H1 (cell line): ENCODE results near the gene MYH10. TPM values are rescaled to one million over a fixed set of nuclear protein-coding genes. Genes with fewer than 3 reads are reported as not detected.
"Not testable (repeated sequence)": the region's sequence is repeated elsewhere in the genome, so short reads cannot be mapped to it uniquely, and the experiment has no call there.

Experiments
- CTCF ChIA-PET: fragments of 300-600 bp; sonication (Branson Sonifier 250); formaldehyde crosslinking; loops from one replicate; lab custom pipeline; 2021; ENCODE audit not compliant: partially characterized antibody; lab: Charles Lee
- POLR2A ChIA-PET: fragments of 300-600 bp; sonication (Branson Sonifier 250); formaldehyde crosslinking; loops from one replicate; lab custom pipeline; 2021; ENCODE audit warnings: inconsistent platforms; ENCODE audit not compliant: partially characterized antibody; lab: Charles Lee
- DNase-seq, 2 experiments: peaks; one replicate each; pipeline versions ENCODE4 v3.0.0 to v3.0.0-alpha.2; 2010 to 2022; ENCODE audit warnings: low spot score in 2 of 2, low read depth in 1 of 2, mixed read lengths in 1 of 2
- FAIRE-seq: peaks from 2 replicates; lab custom pipeline; 2011; peaks lifted over from hg19 to GRCh38; lab: Jason Lieb, UNC
- H2AFZ ChIP-seq: 2 replicates; pipeline ENCODE4 v1.8.1; 2012; ENCODE audit warnings: low read length, inconsistent platforms
- H2AK5ac ChIP-seq: 2 replicates; pipeline ENCODE4 v1.6.1; 2013; ENCODE audit warnings: low read depth, low read length
- H2BK120ac ChIP-seq: replicated peaks from 2 replicates; pipeline ENCODE3; 2013; ENCODE audit warnings: low read depth, low read length, inconsistent platforms
- H2BK12ac ChIP-seq: 2 replicates; pipeline ENCODE4 v1.6.1; 2013; ENCODE audit warnings: low read depth, low read length
- H2BK15ac ChIP-seq: 2 replicates; pipeline ENCODE4 v1.6.1; 2013; ENCODE audit warnings: low read length
- H2BK20ac ChIP-seq: 2 replicates; pipeline ENCODE4 v1.6.1; 2013; ENCODE audit warnings: low read length
- H2BK5ac ChIP-seq: 2 replicates; pipeline ENCODE4 v1.6.1; 2013; ENCODE audit warnings: low read depth, low read length
- H3K14ac ChIP-seq: 2 replicates; pipeline ENCODE4 v1.6.1; 2013; ENCODE audit warnings: inconsistent platforms; ENCODE audit not compliant: insufficient read length
- H3K18ac ChIP-seq: 2 replicates; pipeline ENCODE4 v1.6.1; 2013; ENCODE audit warnings: low read length; ENCODE audit errors: extremely low read depth
- H3K23ac ChIP-seq: 2 replicates; pipeline ENCODE4 v1.6.1; 2013; ENCODE audit warnings: inconsistent platforms; ENCODE audit not compliant: insufficient read length
- H3K23me2 ChIP-seq: 2 replicates; pipeline ENCODE4 v1.6.1; 2013; ENCODE audit warnings: low read depth, low read length
- H3K27ac ChIP-seq: 2 replicates; pipeline ENCODE4 v1.6.1; 2011; ENCODE audit warnings: low read depth, low read length, inconsistent platforms
- H3K27me3 ChIP-seq, 4 experiments: replicated peaks in 1 of 4; 1 replicate in 1 of 4; 2 replicates in 3 of 4; pipeline versions ENCODE4 v1.6.1 to v1.8.1; 2011 to 2013; ENCODE audit warnings: low read length in 3 of 4, mild to moderate bottlenecking in 3 of 4, inconsistent platforms in 2 of 4, mixed read lengths in 2 of 4, moderate library complexity in 1 of 4; ENCODE audit not compliant: control insufficient read depth in 3 of 4, insufficient read depth in 3 of 4; ENCODE audit errors: extremely low read depth in 1 of 4
- H3K36me3 ChIP-seq, 4 experiments: 2 replicates each; pipeline versions ENCODE4 v1.6.1 to v1.8.1; 2011 to 2013; ENCODE audit warnings: mild to moderate bottlenecking in 4 of 4, low read length in 3 of 4, moderate library complexity in 2 of 4, control low read depth in 1 of 4, inconsistent platforms in 1 of 4; ENCODE audit not compliant: insufficient read depth in 4 of 4, control insufficient read depth in 2 of 4
- H3K4ac ChIP-seq: replicated peaks from 2 replicates; pipeline ENCODE3; 2013; ENCODE audit warnings: low read length, low read depth, mixed read lengths, inconsistent platforms; ENCODE audit not compliant: insufficient read length
- H3K4me1 ChIP-seq, 4 experiments: replicated peaks in 1 of 4; 1 replicate in 1 of 4; 2 replicates in 3 of 4; pipeline versions ENCODE4 v1.6.1 to v1.8.1; 2011 to 2013; ENCODE audit warnings: low read length in 3 of 4, inconsistent platforms in 2 of 4, mixed read lengths in 1 of 4; ENCODE audit not compliant: insufficient read depth in 4 of 4, control insufficient read depth in 3 of 4
- H3K4me2 ChIP-seq, 2 experiments: 2 replicates each; pipeline versions ENCODE4 v1.6.1 to v1.8.1; 2011 to 2013; ENCODE audit warnings: low read depth in 2 of 2, low read length in 2 of 2, control low read depth in 1 of 2, inconsistent platforms in 1 of 2, mild to moderate bottlenecking in 1 of 2; ENCODE audit not compliant: insufficient read depth in 1 of 2
- H3K4me3 ChIP-seq, 4 experiments: fragments of 200-600, 300-600 bp in 1 of 4; sonication (generic), shearing (Covaris generic), sonication (Bioruptor Twin) in 1 of 4; 2 replicates each; pipeline versions ENCODE4 v1.5.1 to v1.8.1; 2011 to 2016; ENCODE audit warnings: low read length in 4 of 4, low read depth in 3 of 4, control low read depth in 2 of 4, inconsistent platforms in 2 of 4, mild to moderate bottlenecking in 2 of 4, mixed read lengths in 1 of 4, moderate library complexity in 1 of 4; ENCODE audit not compliant: insufficient read depth in 2 of 4; ENCODE audit errors: extremely low read depth in 1 of 4
- H3K56ac ChIP-seq: replicated peaks from 2 replicates; pipeline ENCODE3; 2013; ENCODE audit warnings: low read depth, mild to moderate bottlenecking, mixed read lengths, low read length, inconsistent platforms; ENCODE audit not compliant: insufficient read length
- H3K79me1 ChIP-seq: 2 replicates; pipeline ENCODE4 v1.6.1; 2013; ENCODE audit warnings: low read depth, low read length, control low read depth
- H3K79me2 ChIP-seq, 2 experiments: 2 replicates each; pipeline versions ENCODE4 v1.6.1 to v1.8.1; 2012 to 2013; ENCODE audit warnings: low read length in 2 of 2, mild to moderate bottlenecking in 2 of 2, inconsistent platforms in 1 of 2; ENCODE audit not compliant: insufficient read depth in 2 of 2, control insufficient read depth in 1 of 2
- H3K9ac ChIP-seq, 4 experiments: replicated peaks in 1 of 4; 1 replicate in 1 of 4; 2 replicates in 3 of 4; pipeline versions ENCODE4 v1.6.1 to v1.8.1; 2011 to 2013; ENCODE audit warnings: low read depth in 3 of 4, low read length in 3 of 4, control low read depth in 2 of 4, mild to moderate bottlenecking in 2 of 4, moderate library complexity in 2 of 4, inconsistent platforms in 1 of 4; ENCODE audit errors: extremely low read depth in 1 of 4
- H3K9me3 ChIP-seq, 2 experiments: 2 replicates each; pipeline versions ENCODE4 v1.6.1 to v1.8.1; 2012 to 2013; ENCODE audit warnings: mild to moderate bottlenecking in 2 of 2, moderate library complexity in 2 of 2, control low read depth in 1 of 2, inconsistent platforms in 1 of 2, low read depth in 1 of 2, low read length in 1 of 2, mixed read lengths in 1 of 2; ENCODE audit not compliant: insufficient read depth in 2 of 2
- H4K20me1 ChIP-seq, 2 experiments: replicated peaks in 1 of 2; 2 replicates each; pipeline versions ENCODE3 to v1.8.1; 2011 to 2013; ENCODE audit warnings: inconsistent platforms in 2 of 2, low read length in 2 of 2, mild to moderate bottlenecking in 1 of 2; ENCODE audit not compliant: insufficient read depth in 2 of 2, control insufficient read depth in 1 of 2
- H4K5ac ChIP-seq: 2 replicates; pipeline ENCODE4 v1.6.1; 2013; ENCODE audit warnings: low read length, low read depth, mixed read lengths, inconsistent platforms; ENCODE audit not compliant: insufficient read length
- H4K8ac ChIP-seq: 2 replicates; pipeline ENCODE4 v1.8.0; 2013; ENCODE audit warnings: mild to moderate bottlenecking, moderate library complexity, low read length, inconsistent platforms; ENCODE audit not compliant: insufficient read depth; ENCODE audit errors: extremely low read depth
- H4K91ac ChIP-seq: replicated peaks from 2 replicates; pipeline ENCODE3; 2013; ENCODE audit warnings: low read length, mixed read lengths, inconsistent platforms; ENCODE audit not compliant: insufficient read length
- WGBS, 2 experiments: shearing (Covaris generic) in 1 of 2; methylation state at CpG; one replicate each; pipeline versions ENCODE4 v1.1.6 to v1.1.7; 2013 to 2015; ENCODE audit warnings: low lambda C conversion rate in 2 of 2, mixed read lengths in 2 of 2, inconsistent platforms in 1 of 2, low coverage in 1 of 2, missing lambda C conversion rate in 1 of 2; ENCODE audit not compliant: insufficient replicate concordance in 2 of 2, insufficient coverage in 1 of 2, insufficient read length in 1 of 2; ENCODE audit errors: extremely low coverage in 1 of 2, missing lambda C conversion rate in 1 of 2; 5-methylcytosine and 5-hydroxymethylcytosine counted together
- polyA plus RNA-seq, 7 experiments: library from polyadenylated mRNA; depleted of rRNA in 3 of 7; stranded (reverse) in 5 of 7; unstranded in 2 of 7; fragments of >200 nt in 5 of 7; fragments of 200-250 nt in 2 of 7; gene quantifications; 1 replicate in 5 of 7; 2 replicates in 1 of 7; 4 replicates in 1 of 7; pipeline versions ENCODE4 v1.2.1 to v1.2.3, GENCODE V29; 2011 to 2013; ENCODE audit warnings: missing spikeins in 2 of 7, mixed read lengths in 2 of 7
- total RNA-seq: library from RNA; stranded (reverse); fragmentation: NEBNext Ultra II Directional; extraction: Animal tissue kit (Norgen Biotek cat#: 25700); gene quantifications from 2 replicates; pipeline ENCODE4 v1.2.1, GENCODE V29; 2021

MYH10 gene
- total and polyA plus RNA-seq, 2 of the 8 experiments (the other 6 are each of a cell fraction or from before 2014, with no cell fraction given): 64.1 to 289 TPM

DNA sequence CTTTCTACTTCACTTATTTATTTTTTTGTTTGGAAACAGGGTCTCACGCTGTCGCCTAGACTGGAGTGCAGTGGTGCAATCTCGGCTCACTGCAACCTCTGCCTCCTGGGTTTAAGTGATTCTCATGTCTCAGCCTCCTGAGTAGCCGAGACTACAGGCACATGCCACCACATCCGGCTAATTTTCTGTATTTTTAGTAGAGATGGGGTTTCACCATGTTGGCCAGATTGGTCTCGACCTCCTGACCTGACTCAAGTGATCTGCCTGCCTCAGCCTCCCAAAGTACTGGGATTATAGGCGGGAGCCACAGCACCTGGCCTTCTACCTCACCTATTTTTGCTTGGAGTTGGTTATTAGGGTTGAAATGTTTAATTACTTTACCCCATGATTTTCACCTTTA, 90.5 kb downstream of the MYH10 start:
- H2BK20ac ChIP-seq, H2BK15ac ChIP-seq, H3K9me3 ChIP-seq, H2BK120ac ChIP-seq, H3K4ac ChIP-seq, CTCF ChIA-PET, H4K8ac ChIP-seq, H3K23me2 ChIP-seq, H3K14ac ChIP-seq, H4K91ac ChIP-seq, H2AFZ ChIP-seq, H2BK12ac ChIP-seq, FAIRE-seq, H3K4me3 ChIP-seq, H2AK5ac ChIP-seq, H3K56ac ChIP-seq, H3K79me1 ChIP-seq, DNase-seq, H3K4me2 ChIP-seq, H3K9ac ChIP-seq, H3K27me3 ChIP-seq, H3K18ac ChIP-seq, H3K4me1 ChIP-seq, H4K5ac ChIP-seq, H3K79me2 ChIP-seq, POLR2A ChIA-PET, H2BK5ac ChIP-seq, H4K20me1 ChIP-seq, H3K27ac ChIP-seq, H3K23ac ChIP-seq: not testable (repeated sequence)
- H3K36me3 ChIP-seq: peaks cover 38 to 94% (median 74%) of the 10 kb centered on the region in 4 experiments
- 92% methylated on average over 7 of the region's 7 CpGs; no CpG with 5 or more reads in 1 of the 2 experiments for WGBS, 2 experiments
